Measurements from ENCODE around the gene NPB. TPM values are rescaled to one million over a fixed set of nuclear protein-coding genes. Genes with fewer than 3 reads are reported as not detected.

Gene NPB
- total and polyA plus RNA-seq, 2 of the 8 experiments (the other 6 are each of a cell fraction or from before 2014, with no cell fraction given), result 1.5 to 2.5 TPM

- H3K4me2 ChIP-seq (ENCODE audit: insufficient read depth in 1 of 2, low read depth in 2 of 2, low read length in 2 of 2), result no peak overlapping the region
- H3K36me3 ChIP-seq (ENCODE audit: control insufficient read depth in 2 of 4, insufficient read depth in 4 of 4, low read length in 3 of 4), result peaks cover 8 to 25% (median 20%) of the 10 kb centered on the region in 4 experiments
- 95% methylated on average over 32 of the region's 36 CpGs; no CpG with 5 or more reads in 1 of the 2 experiments for WGBS, 2 experiments (ENCODE audit: extremely low coverage in 1 of 2, insufficient coverage in 1 of 2, insufficient read length in 1 of 2, insufficient replicate concordance in 2 of 2, low coverage in 1 of 2, low lambda C conversion rate in 2 of 2, missing lambda C conversion rate in 1 of 2)
- no peak overlapping the region for H3K9ac ChIP-seq (replicated peaks in 1 of 4; ENCODE audit: extremely low read depth in 1 of 4, low read depth in 3 of 4, low read length in 3 of 4)
- H3K23me2 ChIP-seq (ENCODE audit: low read depth, low read length), result peaks cover 11% of the 10 kb centered on the region
- no peak overlapping the region for H3K4ac ChIP-seq (replicated peaks; ENCODE audit: insufficient read length, low read depth, low read length)
- H2AK5ac ChIP-seq (ENCODE audit: low read depth, low read length), result no peak overlapping the region
- DNase-seq (ENCODE audit: low read depth in 1 of 2, low spot score in 2 of 2), result no peak
- H4K5ac ChIP-seq (ENCODE audit: insufficient read length, low read depth, low read length), result no peak overlapping the region
- H4K20me1 ChIP-seq (replicated peaks in 1 of 2; ENCODE audit: control insufficient read depth in 1 of 2, insufficient read depth in 2 of 2, low read length in 2 of 2), result peaks cover 6 to 40% of the 10 kb centered on the region in 2 experiments
- no peak overlapping the region for H3K14ac ChIP-seq (ENCODE audit: insufficient read length)
- H3K9me3 ChIP-seq (ENCODE audit: insufficient read depth in 2 of 2, low read depth in 1 of 2, low read length in 1 of 2), result no peaks in the 10 kb centered on the region
- H3K79me2 ChIP-seq (ENCODE audit: control insufficient read depth in 1 of 2, insufficient read depth in 2 of 2, low read length in 2 of 2), result peaks cover 0 to 16% of the 10 kb centered on the region in 2 experiments; a peak in 2 of 4 replicates
- H2BK120ac ChIP-seq (replicated peaks; ENCODE audit: low read depth, low read length), result no peak overlapping the region
- peak overlapping the region; percentile 47; the same call in 1 of the 2 replicates for H4K8ac ChIP-seq (ENCODE audit: extremely low read depth, insufficient read depth, low read length)
- no peak overlapping the region for H2AFZ ChIP-seq (ENCODE audit: low read length)
- H2BK12ac ChIP-seq (ENCODE audit: low read depth, low read length), result no peak overlapping the region
- H3K79me1 ChIP-seq (ENCODE audit: low read depth, low read length), result peaks cover 5% of the 10 kb centered on the region
- peaks cover 0 to 4% (median 2%) of the 10 kb centered on the region in 4 experiments; a peak in 2 of 7 replicates for H3K27me3 ChIP-seq (replicated peaks in 1 of 4; ENCODE audit: control insufficient read depth in 3 of 4, extremely low read depth in 1 of 4, insufficient read depth in 3 of 4, low read length in 3 of 4)
- no peak overlapping the region for H2BK20ac ChIP-seq (ENCODE audit: low read length)
- no peak overlapping the region for H3K27ac ChIP-seq (ENCODE audit: low read depth, low read length)
- TF ChIP-seq GABPA (IDR thresholded peaks at IDR 0.05; ENCODE audit: borderline replicate concordance, insufficient read depth, low read length), result no peak
- no peak for TF ChIP-seq BACH1 (IDR thresholded peaks at IDR 0.05; ENCODE audit: low read length)
- TF ChIP-seq TCF12 (IDR thresholded peaks at IDR 0.05; ENCODE audit: low read depth, low read length), result no peak
- no peak for TF ChIP-seq EP300 (IDR thresholded peaks at IDR 0.05; ENCODE audit: borderline replicate concordance in 1 of 2, low read depth in 2 of 2, low read length in 2 of 2)
- no peak for TF ChIP-seq RFX5 (IDR thresholded peaks at IDR 0.05; ENCODE audit: borderline replicate concordance, low read depth, low read length)
- no peak for TF ChIP-seq SIRT6 (IDR thresholded peaks at IDR 0.05; ENCODE audit: low read length)
- no peak for TF ChIP-seq GTF2F1 (IDR thresholded peaks at IDR 0.05; ENCODE audit: borderline replicate concordance, low read depth, low read length)
- TF ChIP-seq RXRA (IDR thresholded peaks at IDR 0.05; ENCODE audit: insufficient read depth, low read depth, low read length), result no peak
- FAIRE-seq, result no peak
- ChIA-PET POLR2A (ENCODE audit: partially characterized antibody) (interaction anchor here (0.9 to 8.7 kb wide), 5 partner anchors 8 to 102 kb away, joined by 3 to 135 read pairs (median 3); partner anchors contain the start of gene MAFG), CTCF (ENCODE audit: partially characterized antibody) (interaction anchor here (0.9 to 2.8 kb wide), 7 partner anchors 8 to 292 kb away, joined by 3 to 12 read pairs (median 4); partner anchors contain the start of genes MAFG and NOTUM)
- no peak overlapping the region for H3K4me3 ChIP-seq (ENCODE audit: extremely low read depth in 1 of 4, insufficient read depth in 2 of 4, low read depth in 3 of 4, low read length in 4 of 4)
- no peak overlapping the region for H3K23ac ChIP-seq (ENCODE audit: insufficient read length)
- no peak overlapping the region for H4K91ac ChIP-seq (replicated peaks; ENCODE audit: insufficient read length, low read length)
- no peak overlapping the region; the same call in 1 of the 2 replicates for H2BK5ac ChIP-seq (ENCODE audit: low read depth, low read length)
- no peak overlapping the region for H3K18ac ChIP-seq (ENCODE audit: extremely low read depth, low read length)
- no peak overlapping the region for H2BK15ac ChIP-seq (ENCODE audit: low read length)
- peaks cover 0 to 20% (median 8%) of the 10 kb centered on the region in 4 experiments; a peak in 6 of 7 replicates for H3K4me1 ChIP-seq (replicated peaks in 1 of 4; ENCODE audit: control insufficient read depth in 3 of 4, insufficient read depth in 4 of 4, low read length in 3 of 4)
- H3K56ac ChIP-seq (replicated peaks; ENCODE audit: insufficient read length, low read depth, low read length), result no peak overlapping the region
These were observed 12.2 kb downstream of the NPB start for GRCh38 chr17:81914103-81914850.
